Pancreas (tissue), 10 donors: ENCODE results near the gene CLPSL1. TPM values are rescaled to one million over a fixed set of nuclear protein-coding genes. Genes with fewer than 3 reads are reported as not detected.

Experiments used
- ATAC-seq, 4 donors: fragments of 200-7000 bp; cut with Tn5 transposase; one replicate each; pipeline versions ENCODE4 v1.8.0 to v1.9.1; 2020; ENCODE audit warnings: mild to moderate bottlenecking in 4 of 4, moderate library complexity in 4 of 4
- DNase-seq, 6 donors: peaks; one replicate each; pipeline ENCODE4 v3.0.0-alpha.2; 2020
- FAIRE-seq: peaks from 2 replicates; lab custom pipeline; 2012; peaks lifted over from hg19 to GRCh38; lab: Jason Lieb, UNC
- H3K27ac ChIP-seq, 4 donors: fragments of 200-600 bp; sonication (generic); 1 replicate in 3 of 4; 2 replicates in 1 of 4; pipeline versions ENCODE4 v1.5.0 to v1.8.0; 2020
- H3K27me3 ChIP-seq, 4 donors: fragments of 200-600 bp; one replicate each; pipeline ENCODE4 v1.8.0; 2021
- H3K36me3 ChIP-seq, 3 donors: fragments of 200-600 bp; sonication (generic) in 1 of 3; one replicate each; pipeline versions ENCODE4 v1.5.0 to v1.8.0; 2020 to 2021
- H3K4me1 ChIP-seq, 3 donors: fragments of 200-600 bp; one replicate each; pipeline ENCODE4 v1.8.0; 2021
- H3K4me3 ChIP-seq, 4 donors: fragments of 200-600 bp; sonication (generic) in 2 of 4; one replicate each; pipeline versions ENCODE4 v1.5.0 to v1.8.0; 2020 to 2021
- H3K9me3 ChIP-seq, 4 donors: fragments of 200-600 bp; one replicate each; pipeline ENCODE4 v1.8.0; 2021
- CTCF ChIP-seq, 4 donors: fragments of 200-600 bp; sonication (generic) in 3 of 4; IDR thresholded peaks; one replicate each; pipeline versions ENCODE4 v1.5.0 to v1.8.0; 2021; ENCODE audit warnings: antibody characterized with exemption in 4 of 4
- WGBS, 2 donors: extraction: QIAGEN DNeasy Blood & Tissue Kit; methylation state at CpG; one replicate each; pipeline ENCODE4 v1.1.7; 2013; 5-methylcytosine and 5-hydroxymethylcytosine counted together
- intact Hi-C, 3 donors: fragments of 100-400 bp; cut with DNase I; formaldehyde crosslinking; loops; one replicate each; pipeline versions ENCODE4 v1.11.1 to v1.14.2; 2022
- polyA plus RNA-seq, 2 donors: library from polyadenylated mRNA; stranded (reverse); fragments of 200-250 nt; gene quantifications; one replicate each; pipeline ENCODE4 v1.2.3, GENCODE V29; 2013
- total RNA-seq, 6 donors: library from RNA; stranded (reverse); fragmentation: NEBNext Ultra II Directional in 4 of 6; extraction: Animal tissue kit (Norgen Biotek cat#: 25700) in 4 of 6; gene quantifications; one replicate each; pipeline versions ENCODE4 v1.2.1 to v1.2.4, GENCODE V29; 2021 to 2023
- donor health status: healthy with polysubstance abuse.
- donor health status: DM: no; HTN: no; CAD: no; lungs with moderate emphysema.
- donor health status: DM: no; HTN: no; CAD: no.
- donor health status: control.
- donor health status: control.
- donor health status: Bipolar disorder and iron deficiency.
- donor health status: DM: yes; HTN: yes; CAD: no.
- donor health status: DM: no; HTN: no; CAD: no.
- donor health status: DM: no; HTN: no; CAD: no.
- donor health status: DM: yes; HTN: yes; CAD: no.

Gene CLPSL1
- total and polyA plus RNA-seq, 8 donors, result 6.0 to 102 (median 39.8) TPM; not detected in 1

GRCh38 chr6:35735452-35735851 lies 45.4 kb upstream of the CLPSL1 start:
- FAIRE-seq (no peak), ATAC-seq (peak in 2 of 4 donors; percentile 11 to 20), DNase-seq (peak; percentile 52 to 86 (median 70))
- H3K27me3 ChIP-seq, result no peaks in the 10 kb centered on the region
- no peaks in the 10 kb centered on the region for H3K9me3 ChIP-seq
- H3K27ac ChIP-seq, result no peak overlapping the region
- no peak for TF ChIP-seq CTCF (IDR thresholded peaks at IDR 0.05)
- peaks cover 37 to 42% (median 40%) of the 10 kb centered on the region in 3 donors for H3K4me1 ChIP-seq
- no peak overlapping the region for H3K4me3 ChIP-seq
- WGBS, 2 donors, result 52 to 61% methylated on average over 3 of the region's 3 CpGs
- H3K36me3 ChIP-seq, result no peaks in the 10 kb centered on the region
- intact Hi-C loops, result loop anchor here in 2 of 3 donors (5.0 kb wide), 4 partner anchors 48 to 213 kb away; partner anchors contain the start of gene FKBP5 (in 1 of the 2)

GRCh38 chr6:35736253-35736894 lies 44.4 kb upstream of the CLPSL1 start:
- H3K4me1 ChIP-seq, result peaks cover 32 to 38% (median 34%) of the 10 kb centered on the region in 3 donors
- FAIRE-seq, result no peak
- 60 to 61% methylated on average over 8 of the region's 8 CpGs for WGBS, 2 donors
- peak; percentile 54 to 85 (median 74) for DNase-seq
- H3K27me3 ChIP-seq, result no peaks in the 10 kb centered on the region
- intact Hi-C loops, result loop anchor here in 2 of 3 donors (5.0 kb wide), 4 partner anchors 49 to 214 kb away; partner anchors contain the start of gene FKBP5 (in 1 of the 2)
- peak; percentile 35 to 67 (median 50) for ATAC-seq
- H3K27ac ChIP-seq, result no peak overlapping the region
- peak; percentile 69 to 87 (median 81) for TF ChIP-seq CTCF (IDR thresholded peaks at IDR 0.05)
- H3K9me3 ChIP-seq, result no peaks in the 10 kb centered on the region
- no peaks in the 10 kb centered on the region for H3K36me3 ChIP-seq
- no peak overlapping the region for H3K4me3 ChIP-seq

- no peaks in the 10 kb centered on the region for H3K9me3 ChIP-seq
- no peaks in the 10 kb centered on the region for H3K27me3 ChIP-seq
- intact Hi-C loops, result loop anchor here in 2 of 3 donors (5.0 kb wide), 4 partner anchors 50 to 215 kb away; partner anchors contain the start of gene FKBP5 (in 1 of the 2)
- no peaks in the 10 kb centered on the region for H3K36me3 ChIP-seq
- 86 to 87% methylated on average over 10 of the region's 10 CpGs for WGBS, 2 donors
- DNase-seq (peak in 2 of 6 donors; percentile 41 to 70), ATAC-seq (no peak), FAIRE-seq (no peak)
- H3K4me1 ChIP-seq, result peaks cover 32 to 38% (median 34%) of the 10 kb centered on the region in 3 donors
- H3K27ac ChIP-seq, result no peak within 1 kb of the TSS
- TF ChIP-seq CTCF (IDR thresholded peaks at IDR 0.05), result no peak
- H3K4me3 ChIP-seq, result no peak within 1 kb of the TSS
Measured at GRCh38 chr6:35736982-35737412, 43.8 kb upstream of the CLPSL1 start, which contains the start of gene ARMC12. ARMC12 (plus strand) TSS chr6:35737032; CDS start chr6:35737109, 77 bp downstream.

GRCh38 chr6:35737413-35738211 lies 43.2 kb upstream of the CLPSL1 start:
- DNase-seq, result peak in 2 of 6 donors; percentile 34 to 56

More at GRCh38 chr6:35737413-35738211, 43.2 kb upstream of the CLPSL1 start:
- intact Hi-C loops, result loop anchor here in 2 of 3 donors (5.0 kb wide), 4 partner anchors 50 to 215 kb away; partner anchors contain the start of gene FKBP5 (in 1 of the 2)
- ATAC-seq (peak; percentile 61 to 88 (median 76)), FAIRE-seq (no peak)
- Histone ChIP-seq H3K4me1 (peaks cover 28 to 34% (median 29%) of the 10 kb centered on the region in 3 donors), H3K4me3 (no peak overlapping the region), H3K27me3 (no peaks in the 10 kb centered on the region), H3K9me3 (no peaks in the 10 kb centered on the region), H3K27ac (no peak overlapping the region), H3K36me3 (no peaks in the 10 kb centered on the region)
- peak; percentile 75 to 84 (median 78) for TF ChIP-seq CTCF (IDR thresholded peaks at IDR 0.05)
- WGBS, 2 donors, result 39 to 44% methylated on average over 16 of the region's 16 CpGs
